ENCODE data around the gene TFDP1.
A peak's percentile ranks its signal among the peaks of the same experiment; 100 is the strongest.

TFDP1 gene

DNA sequence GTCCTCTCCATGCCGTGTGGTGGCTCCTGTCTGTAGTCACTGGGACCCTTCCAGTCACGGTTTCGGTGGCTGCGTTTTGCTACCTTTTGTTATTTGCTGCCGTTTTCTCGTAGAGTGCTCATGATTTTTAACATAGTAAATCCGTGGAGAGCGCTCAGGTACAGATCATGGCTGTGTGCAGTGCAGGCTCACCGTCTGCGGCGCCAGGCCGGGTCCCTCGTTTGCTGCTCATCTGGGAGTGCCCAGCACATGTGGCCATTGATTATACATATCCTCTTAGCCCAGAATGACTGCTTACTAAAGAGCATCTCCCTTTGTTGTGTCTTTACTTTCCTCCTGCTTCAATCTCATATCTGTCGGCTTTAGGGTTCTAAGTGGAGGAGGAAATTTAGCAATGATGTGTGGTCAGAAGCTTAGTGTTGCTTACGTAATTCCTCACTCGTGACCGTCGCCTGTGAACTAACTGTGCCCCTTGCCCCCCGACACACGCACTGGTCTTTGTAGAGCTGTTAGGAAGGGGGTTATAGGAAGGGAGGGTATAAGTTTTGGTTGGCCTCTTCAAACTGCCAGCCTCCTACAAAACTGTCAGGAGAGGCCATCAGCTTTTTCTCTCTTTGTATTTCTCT lies 31.8 kb downstream of the TFDP1 start:
- peak in 1 of 2 donors; percentile 67 for DNase-seq (ENCODE audit: low read depth in 2 of 2)
- H3K4me3 ChIP-seq (replicated peaks in 1 of 2; ENCODE audit: low read depth in 2 of 2, low read length in 2 of 2), result no peak overlapping the region
- TF ChIP-seq, protein P1, sequence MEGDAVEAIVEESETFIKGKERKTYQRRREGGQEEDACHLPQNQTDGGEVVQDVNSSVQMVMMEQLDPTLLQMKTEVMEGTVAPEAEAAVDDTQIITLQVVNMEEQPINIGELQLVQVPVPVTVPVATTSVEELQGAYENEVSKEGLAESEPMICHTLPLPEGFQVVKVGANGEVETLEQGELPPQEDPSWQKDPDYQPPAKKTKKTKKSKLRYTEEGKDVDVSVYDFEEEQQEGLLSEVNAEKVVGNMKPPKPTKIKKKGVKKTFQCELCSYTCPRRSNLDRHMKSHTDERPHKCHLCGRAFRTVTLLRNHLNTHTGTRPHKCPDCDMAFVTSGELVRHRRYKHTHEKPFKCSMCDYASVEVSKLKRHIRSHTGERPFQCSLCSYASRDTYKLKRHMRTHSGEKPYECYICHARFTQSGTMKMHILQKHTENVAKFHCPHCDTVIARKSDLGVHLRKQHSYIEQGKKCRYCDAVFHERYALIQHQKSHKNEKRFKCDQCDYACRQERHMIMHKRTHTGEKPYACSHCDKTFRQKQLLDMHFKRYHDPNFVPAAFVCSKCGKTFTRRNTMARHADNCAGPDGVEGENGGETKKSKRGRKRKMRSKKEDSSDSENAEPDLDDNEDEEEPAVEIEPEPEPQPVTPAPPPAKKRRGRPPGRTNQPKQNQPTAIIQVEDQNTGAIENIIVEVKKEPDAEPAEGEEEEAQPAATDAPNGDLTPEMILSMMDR (IDR thresholded peaks at IDR 0.05; ENCODE audit: low read depth, low read length), result no peak

DNA sequence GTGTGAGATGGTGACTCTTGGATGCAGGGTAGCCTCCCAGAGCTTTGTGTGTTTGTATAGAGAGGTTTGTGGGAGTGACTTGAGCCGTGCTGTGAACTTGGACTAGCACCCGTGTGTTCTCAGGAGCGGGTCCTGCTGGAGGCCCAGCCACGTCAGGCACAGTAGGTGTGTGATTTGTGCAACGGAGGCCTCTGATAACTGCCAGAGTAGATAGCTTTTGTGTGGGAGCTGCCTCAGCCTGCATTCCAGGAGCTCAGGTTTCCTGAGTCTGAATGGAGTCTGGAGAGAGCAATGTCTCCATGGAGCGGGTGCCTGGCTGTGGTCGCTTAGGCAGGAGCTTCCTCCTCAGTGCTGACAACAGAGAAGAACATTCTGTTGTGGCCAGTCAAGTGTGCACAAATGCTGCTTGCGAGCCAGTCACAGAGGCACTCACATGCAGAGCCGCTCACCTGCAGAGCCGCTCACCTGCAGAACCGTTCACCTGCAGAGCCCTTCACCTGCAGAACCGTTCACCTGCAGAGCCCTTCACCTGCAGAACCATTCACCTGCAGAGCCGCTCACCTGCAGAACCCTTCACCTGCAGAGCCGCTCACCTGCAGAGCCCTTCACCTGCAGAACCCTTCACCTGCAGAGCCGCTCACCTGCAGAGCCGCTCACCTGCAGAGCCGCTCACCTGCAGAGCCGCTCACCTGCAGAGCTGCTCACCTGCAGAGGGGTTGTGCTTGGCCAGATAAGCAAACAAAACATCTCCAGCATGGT lies 32.6 kb downstream of the TFDP1 start:
- DNase-seq (ENCODE audit: low read depth in 2 of 2), result peak in 1 of 2 donors; percentile 53
- no peak overlapping the region for H3K4me3 ChIP-seq (replicated peaks in 1 of 2; ENCODE audit: low read depth in 2 of 2, low read length in 2 of 2)
- TF ChIP-seq, protein P1 (IDR thresholded peaks at IDR 0.05; ENCODE audit: low read depth, low read length), result no peak

DNA sequence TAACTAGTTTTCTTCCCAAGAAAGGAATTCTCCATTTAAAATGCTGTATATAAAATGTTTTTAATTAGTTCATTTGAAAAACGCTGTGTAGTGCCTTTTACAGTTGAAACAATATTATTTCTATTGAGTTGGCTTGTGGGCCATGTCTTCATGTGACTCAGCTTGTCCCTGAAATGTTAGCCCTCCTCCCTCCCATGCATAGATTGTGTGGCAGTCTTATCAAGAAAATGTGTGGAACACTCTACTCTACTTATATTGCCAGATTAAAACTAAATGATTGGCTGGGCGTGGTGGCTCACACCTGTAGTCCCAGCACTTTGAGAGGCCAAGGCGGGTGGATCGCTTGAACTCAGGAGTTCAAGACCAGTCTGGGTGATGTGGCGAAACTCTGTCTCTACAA lies 33.4 kb downstream of the TFDP1 start:
- H3K4me3 ChIP-seq (replicated peaks in 1 of 2; ENCODE audit: low read depth in 2 of 2, low read length in 2 of 2), result no peak overlapping the region
- TF ChIP-seq, protein P1 (IDR thresholded peaks at IDR 0.05; ENCODE audit: low read depth, low read length), result no peak
- no peak for DNase-seq (ENCODE audit: low read depth in 2 of 2)

DNA sequence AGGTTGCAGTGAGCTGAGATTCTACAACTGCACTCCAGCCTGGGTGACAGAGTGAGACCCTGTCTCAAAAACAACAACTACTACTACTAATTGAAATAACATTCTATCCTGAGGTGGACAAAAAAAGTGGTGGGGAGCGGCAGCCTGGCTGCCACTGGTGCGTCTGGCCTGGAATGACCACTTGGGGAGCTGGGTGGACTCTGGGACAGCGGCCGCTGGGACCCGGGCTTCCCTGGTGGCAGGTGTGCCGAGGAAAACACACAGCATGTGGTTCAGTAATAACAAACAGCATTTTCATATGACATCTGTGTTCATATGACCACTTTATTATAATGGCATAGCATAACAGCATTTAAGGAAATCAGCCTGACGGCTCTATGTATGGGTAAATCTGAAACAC lies 33.9 kb downstream of the TFDP1 start:
- no peak for DNase-seq (ENCODE audit: low read depth in 2 of 2)
- TF ChIP-seq, protein P1 (IDR thresholded peaks at IDR 0.05; ENCODE audit: low read depth, low read length), result no peak
- no peak overlapping the region for H3K4me3 ChIP-seq (replicated peaks in 1 of 2; ENCODE audit: low read depth in 2 of 2, low read length in 2 of 2)

DNA sequence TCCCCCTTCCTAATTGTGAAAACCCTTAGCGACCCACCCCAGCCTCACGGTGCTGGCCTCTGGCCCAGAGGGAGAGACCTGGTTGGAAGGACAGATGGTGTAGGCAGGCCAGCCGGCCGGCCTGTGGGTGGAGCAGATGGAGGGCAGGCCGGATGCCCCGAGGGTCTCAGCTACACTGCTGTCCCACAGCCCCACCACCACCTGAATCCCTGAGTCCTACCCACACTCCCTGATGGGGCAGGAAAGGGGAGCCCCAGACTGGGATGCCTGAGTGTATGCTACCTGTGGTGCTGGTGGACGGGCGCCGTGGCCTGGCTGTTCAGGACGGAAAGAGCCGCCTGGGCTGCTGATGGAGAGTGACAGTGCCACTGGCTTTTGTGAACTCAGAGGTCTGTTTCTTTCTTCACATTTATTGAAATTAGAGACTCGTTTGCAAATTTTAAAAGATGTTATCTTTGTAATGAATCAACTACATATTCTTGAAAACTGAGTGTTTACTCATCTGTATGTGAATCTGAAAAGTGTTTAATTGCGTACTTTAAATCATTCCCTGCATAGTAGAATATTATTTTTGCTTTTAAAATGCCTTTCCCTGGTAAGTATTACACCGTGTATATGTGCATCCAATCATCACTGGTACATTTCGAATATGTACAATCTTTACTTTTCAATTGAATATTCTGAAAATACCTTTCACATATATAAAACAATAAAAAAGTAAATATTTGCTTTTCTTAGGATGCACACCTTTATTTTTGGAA lies 35.7 kb downstream of the TFDP1 start:
- H3K4me3 ChIP-seq (replicated peaks in 1 of 2; ENCODE audit: low read depth in 2 of 2, low read length in 2 of 2), result no peak overlapping the region
- TF ChIP-seq, protein P1 (IDR thresholded peaks at IDR 0.05; ENCODE audit: low read depth, low read length), result no peak
- no peak for DNase-seq (ENCODE audit: low read depth in 2 of 2)

DNA sequence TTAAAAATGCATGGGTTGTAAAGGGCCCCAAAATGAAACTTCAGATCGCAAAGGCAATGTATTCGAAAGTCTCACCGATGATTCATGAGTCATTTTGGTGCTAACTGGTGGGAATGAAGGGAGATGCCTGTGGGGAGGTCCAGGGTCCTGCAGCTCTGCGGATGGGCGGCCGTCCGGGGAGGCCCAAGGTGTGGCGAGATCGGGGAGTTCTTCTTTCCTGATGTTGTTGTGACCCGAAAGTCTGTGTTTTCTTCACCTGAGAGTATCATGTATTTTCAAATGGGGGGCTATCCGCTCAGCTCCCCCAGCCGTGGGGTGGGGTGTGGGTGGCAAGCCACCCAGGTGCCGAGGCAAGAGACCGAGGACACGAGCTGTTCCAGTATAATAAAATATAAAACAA lies 36.5 kb downstream of the TFDP1 start:
- no peak overlapping the region for H3K4me3 ChIP-seq (replicated peaks in 1 of 2; ENCODE audit: low read depth in 2 of 2, low read length in 2 of 2)
- TF ChIP-seq, protein P1 (IDR thresholded peaks at IDR 0.05; ENCODE audit: low read depth, low read length), result no peak
- DNase-seq (ENCODE audit: low read depth in 2 of 2), result no peak
